GM19438 (cell line): Measurements from ENCODE around the gene SLC22A12.
"Not testable (repeated sequence)": the region's sequence is repeated elsewhere in the genome, so short reads cannot be mapped to it uniquely, and the experiment has no call there.

Source experiments
- ATAC-seq: cut with Tn5 transposase; IDR thresholded peaks from one replicate; pipeline ENCODE4 v1.9.1; 2021; ENCODE audit warnings: low read depth; ENCODE audit not compliant: unreplicated experiment

SLC22A12 gene

GRCh38 chr11:64583296-64584262 lies 7.4 kb upstream of the SLC22A12 start:
- no peak for ATAC-seq

DNA sequence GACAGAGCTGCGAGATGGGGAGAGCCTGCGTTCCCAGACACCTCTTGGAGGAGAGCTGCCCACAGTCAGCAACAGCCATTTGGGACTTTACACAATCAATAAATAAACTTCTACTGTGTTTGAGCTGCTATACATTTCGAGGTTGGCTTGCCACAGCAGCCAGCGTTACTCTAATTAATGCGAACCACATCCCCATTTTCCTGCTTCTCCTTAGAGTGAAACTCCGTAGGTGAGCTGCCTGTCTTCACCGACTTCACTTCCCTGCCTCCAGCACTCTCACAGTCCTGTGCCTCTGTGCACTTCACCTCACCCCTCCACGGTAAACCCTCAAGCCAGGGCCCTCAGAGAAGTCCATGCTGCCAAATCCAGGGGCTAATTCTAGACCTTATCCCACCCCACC lies 5.9 kb upstream of the SLC22A12 start:
- ATAC-seq = no peak

DNA sequence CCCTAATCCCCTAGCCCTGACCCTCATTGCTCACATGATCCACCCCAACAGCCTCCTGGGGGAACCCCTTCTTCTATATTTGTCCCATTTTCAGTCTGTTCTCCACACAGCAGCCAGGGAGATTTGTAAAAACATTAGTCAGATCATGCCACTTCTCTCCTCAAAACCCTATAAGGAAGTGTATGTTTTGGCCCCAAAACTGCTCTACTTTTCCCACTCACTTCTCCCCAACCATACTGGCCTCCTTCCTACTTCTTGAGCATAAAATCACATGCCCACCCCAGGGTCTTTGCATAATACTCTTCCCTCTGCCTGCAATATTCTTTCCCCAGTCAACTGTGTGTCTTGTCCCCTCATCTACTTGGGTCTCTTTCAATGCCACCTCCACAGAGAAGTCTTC lies 4.7 kb upstream of the SLC22A12 start:
- ATAC-seq = no peak

DNA sequence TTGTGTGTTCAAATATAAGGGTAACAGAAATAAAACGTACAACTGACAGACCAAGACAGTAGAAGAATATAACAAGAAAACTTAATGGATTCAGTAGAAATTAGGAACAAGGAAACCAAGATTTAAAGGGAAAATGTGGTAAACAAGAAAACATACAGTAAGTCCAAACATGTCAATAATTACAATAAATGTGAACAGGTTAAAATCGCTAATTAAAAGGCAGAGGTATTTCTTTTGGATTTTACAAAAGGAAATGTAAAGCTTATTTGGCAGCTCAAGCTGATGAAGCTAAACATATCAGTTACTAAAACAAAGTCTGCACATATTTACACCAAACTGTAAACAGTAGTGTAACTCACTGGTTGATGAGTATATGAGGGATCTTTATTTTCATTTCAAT lies 2.3 kb upstream of the SLC22A12 start:
- ATAC-seq = no peak

GRCh38 chr11:64591257-64592233 lies 525 bp downstream of the SLC22A12 start:
- ATAC-seq = no peak

- no peak for ATAC-seq
These were observed 1.2 kb downstream of the SLC22A12 start for GRCh38 chr11:64592234-64592615.

- no peak for ATAC-seq
These were observed 1.6 kb downstream of the SLC22A12 start for GRCh38 chr11:64592656-64593055.

DNA sequence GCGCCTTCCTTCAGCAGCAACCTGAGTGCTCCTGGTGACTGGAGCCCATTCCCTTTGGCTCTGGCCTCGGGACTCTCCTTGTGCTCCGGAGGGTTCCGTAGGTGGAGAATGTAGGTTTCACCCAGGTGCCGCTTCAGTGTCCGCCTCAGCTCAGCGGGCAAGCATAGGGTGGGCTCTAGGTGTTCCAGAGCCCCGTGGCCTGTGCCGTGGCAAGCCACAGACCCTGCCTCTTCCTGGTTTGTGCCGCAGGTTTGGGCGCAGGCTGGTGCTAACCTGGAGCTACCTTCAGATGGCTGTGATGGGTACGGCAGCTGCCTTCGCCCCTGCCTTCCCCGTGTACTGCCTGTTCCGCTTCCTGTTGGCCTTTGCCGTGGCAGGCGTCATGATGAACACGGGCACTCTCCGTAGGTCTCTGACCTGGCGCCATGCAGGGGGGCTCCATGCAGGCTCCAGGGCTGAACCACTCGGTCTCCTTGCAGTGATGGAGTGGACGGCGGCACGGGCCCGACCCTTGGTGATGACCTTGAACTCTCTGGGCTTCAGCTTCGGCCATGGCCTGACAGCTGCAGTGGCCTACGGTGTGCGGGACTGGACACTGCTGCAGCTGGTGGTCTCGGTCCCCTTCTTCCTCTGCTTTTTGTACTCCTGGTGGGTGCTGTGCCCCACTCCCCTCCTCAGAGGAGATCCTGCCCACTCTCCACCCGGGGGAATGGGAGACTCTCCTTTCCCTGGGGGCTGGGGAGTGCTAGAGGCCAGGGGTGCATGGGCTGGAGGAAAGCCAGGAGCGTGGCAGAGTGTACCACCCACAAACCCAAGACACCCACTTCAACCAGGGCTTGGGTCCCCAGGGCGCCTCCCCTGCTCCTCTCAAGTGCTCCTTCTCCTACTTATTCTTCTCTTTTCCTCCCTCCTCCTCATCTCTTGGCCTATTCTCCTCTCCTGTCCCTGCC lies 2.4 kb downstream of the SLC22A12 start:
- no peak for ATAC-seq

DNA sequence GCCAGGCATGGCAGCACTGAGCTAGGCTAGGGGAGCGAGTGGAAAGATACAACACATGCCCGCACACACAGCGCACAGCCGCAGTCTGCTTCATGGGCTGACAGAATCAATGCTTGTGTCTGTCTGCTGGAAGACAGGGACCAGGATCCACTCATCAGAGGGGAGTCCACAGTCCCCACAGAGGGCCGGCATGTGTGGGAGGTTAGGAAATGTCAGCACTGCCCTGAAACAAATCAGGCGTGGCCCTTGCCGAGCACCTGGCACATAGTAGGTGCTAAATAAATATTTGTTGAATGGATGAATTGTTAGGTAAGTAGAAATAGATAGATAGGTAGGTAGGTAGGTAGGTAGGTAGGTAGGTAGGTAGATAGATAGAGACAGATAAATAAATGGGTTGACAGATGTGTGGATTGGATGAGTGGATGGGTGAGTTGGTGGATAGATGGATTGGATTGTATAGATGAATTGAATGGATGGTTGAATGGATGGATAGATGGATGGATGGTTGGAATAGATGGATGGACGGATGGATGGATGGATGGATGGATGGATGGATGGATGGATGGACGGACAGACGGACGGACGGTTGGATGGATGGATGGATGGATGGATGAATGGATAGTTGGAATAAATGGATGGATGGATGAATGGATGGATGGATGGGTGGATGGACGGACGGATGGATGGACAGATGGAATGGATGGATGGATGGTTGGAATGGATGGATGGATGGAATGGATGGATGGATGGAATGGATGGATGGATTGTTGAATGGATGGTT lies 3.3 kb downstream of the SLC22A12 start:
- ATAC-seq = no peak

DNA sequence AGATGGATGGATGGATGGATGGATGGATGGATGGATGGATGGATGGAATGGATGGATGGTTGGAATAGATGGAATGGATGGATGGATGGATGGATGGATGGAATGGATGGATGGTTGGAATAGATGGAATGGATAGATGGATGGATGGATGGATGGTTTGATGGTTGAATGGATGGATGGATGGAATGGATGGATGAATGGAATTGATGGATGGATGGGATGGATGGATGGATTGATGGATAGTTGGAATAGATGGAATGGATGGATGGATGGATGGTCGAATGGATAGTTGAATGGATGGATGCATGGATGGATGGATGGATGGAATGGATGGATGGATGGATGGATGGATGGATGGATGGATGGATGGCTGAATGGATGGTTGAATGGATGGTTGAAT lies 4.9 kb downstream of the SLC22A12 start:
- ATAC-seq = not testable (repeated sequence)

DNA sequence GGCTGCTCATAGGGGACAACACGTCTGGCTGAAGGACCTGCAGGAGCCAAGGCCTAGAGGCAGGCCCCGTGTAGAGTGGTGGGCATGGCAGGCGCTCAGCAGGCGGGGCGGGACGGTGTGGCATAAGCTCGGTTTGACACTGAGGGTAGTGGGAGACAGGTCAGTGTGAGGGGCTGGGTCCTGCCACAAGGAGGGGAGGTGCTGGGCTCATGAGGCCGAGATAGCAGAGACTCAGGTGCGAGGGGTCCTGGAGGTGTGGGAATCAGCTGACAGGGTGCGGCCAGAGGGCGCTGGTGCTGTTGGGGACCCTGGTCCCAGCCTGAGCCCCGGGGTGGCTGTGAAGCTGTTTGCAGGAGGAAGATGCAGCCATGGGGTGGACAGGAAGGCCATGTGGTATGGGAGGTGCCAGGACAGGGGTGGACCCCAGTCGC lies 6.7 kb downstream of the SLC22A12 start:
- ATAC-seq = no peak

DNA sequence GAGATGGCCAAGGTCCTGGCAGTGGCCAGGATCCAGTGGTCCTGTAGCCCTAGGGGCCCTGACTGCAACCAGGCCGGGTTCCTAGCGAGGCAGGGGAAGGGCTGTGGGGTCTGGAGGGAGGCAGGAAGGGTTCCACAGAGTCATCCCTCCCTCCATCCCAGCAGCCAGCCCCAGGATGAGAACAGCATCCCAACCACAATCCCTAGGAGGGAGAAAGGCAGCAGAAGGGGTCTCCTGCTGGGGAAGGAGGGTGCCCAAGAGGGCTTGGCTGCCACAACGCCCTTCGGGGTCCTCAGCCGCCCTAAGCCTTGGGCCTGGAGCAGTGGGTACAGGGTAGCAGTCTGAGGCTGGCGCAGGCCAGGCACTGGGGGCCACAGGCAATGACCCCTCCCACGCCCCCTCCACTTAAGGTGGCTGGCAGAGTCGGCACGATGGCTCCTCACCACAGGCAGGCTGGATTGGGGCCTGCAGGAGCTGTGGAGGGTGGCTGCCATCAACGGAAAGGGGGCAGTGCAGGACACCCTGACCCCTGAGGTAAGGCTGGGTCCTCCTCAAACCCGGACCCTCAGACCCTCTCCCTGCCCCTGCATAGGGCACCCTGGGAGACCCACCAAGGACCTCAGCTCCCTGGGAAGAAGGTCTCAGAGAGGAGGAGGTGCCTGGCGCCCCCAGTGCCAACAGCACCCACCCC lies 7.2 kb downstream of the SLC22A12 start:
- no peak for ATAC-seq

DNA sequence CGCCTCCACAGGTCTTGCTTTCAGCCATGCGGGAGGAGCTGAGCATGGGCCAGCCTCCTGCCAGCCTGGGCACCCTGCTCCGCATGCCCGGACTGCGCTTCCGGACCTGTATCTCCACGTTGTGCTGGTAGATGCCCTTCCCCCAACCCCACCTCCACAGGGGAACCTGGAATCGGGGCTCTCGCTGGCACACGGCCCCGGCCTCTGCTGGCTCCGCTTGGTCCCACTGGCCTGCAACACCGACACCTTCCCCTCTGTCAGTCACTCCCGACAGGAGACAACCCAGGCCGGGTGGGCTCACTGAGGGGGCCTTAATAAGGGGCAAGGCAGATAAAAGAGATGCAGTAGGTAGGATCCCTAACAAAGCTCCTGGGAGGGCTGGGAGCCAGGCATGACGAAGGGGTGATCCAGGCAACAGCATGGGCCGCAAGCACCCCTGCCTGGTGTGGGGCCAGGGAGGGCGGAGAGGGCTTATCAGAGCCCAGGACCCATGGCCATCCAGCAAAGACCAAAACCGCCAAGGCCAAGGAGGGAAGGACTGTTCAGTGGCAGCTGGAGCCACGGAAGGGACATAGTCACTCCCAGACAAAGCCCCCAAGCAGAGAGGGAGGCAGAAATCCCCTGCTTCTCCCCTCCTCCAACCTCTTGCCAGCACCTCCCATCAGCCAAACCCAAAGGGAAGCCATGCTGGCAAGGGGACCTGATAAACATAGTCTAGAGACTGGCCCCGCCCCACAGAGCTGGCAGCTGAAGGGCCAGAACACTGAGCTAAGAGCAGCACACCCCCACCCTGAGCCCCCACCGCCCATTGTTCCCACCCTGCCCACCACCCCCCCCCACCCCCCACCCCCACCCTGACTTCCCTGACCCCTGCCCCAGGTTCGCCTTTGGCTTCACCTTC lies 8.0 kb downstream of the SLC22A12 start:
- no peak for ATAC-seq

- ATAC-seq = no peak
These were observed 8.7 kb downstream of the SLC22A12 start for GRCh38 chr11:64599698-64600211.

GRCh38 chr11:64600281-64600992 lies 9.4 kb downstream of the SLC22A12 start:
- no peak for ATAC-seq

DNA sequence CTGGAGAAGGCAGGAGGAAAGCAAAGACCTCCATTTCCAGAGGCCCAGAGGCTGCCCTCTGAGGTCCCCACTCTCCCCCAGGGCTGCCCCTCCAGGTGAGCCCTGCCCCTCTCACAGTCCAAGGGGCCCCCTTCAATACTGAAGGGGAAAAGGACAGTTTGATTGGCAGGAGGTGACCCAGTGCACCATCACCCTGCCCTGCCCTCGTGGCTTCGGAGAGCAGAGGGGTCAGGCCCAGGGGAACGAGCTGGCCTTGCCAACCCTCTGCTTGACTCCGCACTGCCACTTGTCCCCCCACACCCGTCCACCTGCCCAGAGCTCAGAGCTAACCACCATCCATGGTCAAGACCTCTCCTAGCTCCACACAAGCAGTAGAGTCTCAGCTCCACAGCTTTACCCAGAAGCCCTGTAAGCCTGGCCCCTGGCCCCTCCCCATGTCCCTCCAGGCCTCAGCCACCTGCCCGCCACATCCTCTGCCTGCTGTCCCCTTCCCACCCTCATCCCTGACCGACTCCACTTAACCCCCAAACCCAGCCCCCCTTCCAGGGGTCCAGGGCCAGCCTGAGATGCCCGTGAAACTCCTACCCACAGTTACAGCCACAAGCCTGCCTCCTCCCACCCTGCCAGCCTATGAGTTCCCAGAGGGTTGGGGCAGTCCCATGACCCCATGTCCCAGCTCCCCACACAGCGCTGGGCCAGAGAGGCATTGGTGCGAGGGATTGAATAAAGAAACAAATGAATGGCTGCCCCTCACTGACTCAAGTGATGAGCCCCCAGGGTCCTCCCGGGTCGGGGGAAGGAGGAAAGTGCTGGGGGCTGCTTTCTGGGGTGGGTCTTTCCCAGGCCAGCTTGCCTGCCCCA lies 10.8 kb downstream of the SLC22A12 start:
- ATAC-seq = no peak
